Kidney epithelial cell (primary cell): ENCODE measurements around the gene COL4A1. TPM values are rescaled to one million over a fixed set of nuclear protein-coding genes. Genes with fewer than 3 reads are reported as not detected.
"Not testable (repeated sequence)": the region's sequence is repeated elsewhere in the genome, so short reads cannot be mapped to it uniquely, and the experiment has no call there.

Experiments used
- DNase-seq: peaks from one replicate; pipeline ENCODE4 v3.0.0-alpha.2; 2010; ENCODE audit warnings: low read depth
- H3K27me3 ChIP-seq: 2 replicates; pipeline ENCODE4 v1.6.0; 2011; ENCODE audit warnings: low read length; ENCODE audit not compliant: control insufficient read depth, insufficient read depth
- H3K36me3 ChIP-seq: 2 replicates; pipeline ENCODE4 v1.5.1; 2011; ENCODE audit warnings: low read length; ENCODE audit not compliant: control insufficient read depth, insufficient read depth
- H3K4me3 ChIP-seq: 2 replicates; pipeline ENCODE4 v1.5.1; 2011; ENCODE audit warnings: low read depth, mild to moderate bottlenecking, control low read depth, low read length
- total RNA-seq: library from RNA; depleted of rRNA; stranded (reverse); fragments of >200 nt; gene quantifications from 2 replicates; pipeline ENCODE4 v1.2.3, GENCODE V29; 2015
- TF ChIP-seq, protein P1 (sequence below): IDR thresholded peaks from 2 replicates; pipeline ENCODE4 v1.5.1; 2011; ENCODE audit warnings: mild to moderate bottlenecking, moderate library complexity, low read length, control low read depth, inconsistent platforms; ENCODE audit not compliant: insufficient read depth, poor library complexity, severe bottlenecking

COL4A1 gene
- total RNA-seq, 1 donor from 2014 or later: 1,018 TPM

DNA sequence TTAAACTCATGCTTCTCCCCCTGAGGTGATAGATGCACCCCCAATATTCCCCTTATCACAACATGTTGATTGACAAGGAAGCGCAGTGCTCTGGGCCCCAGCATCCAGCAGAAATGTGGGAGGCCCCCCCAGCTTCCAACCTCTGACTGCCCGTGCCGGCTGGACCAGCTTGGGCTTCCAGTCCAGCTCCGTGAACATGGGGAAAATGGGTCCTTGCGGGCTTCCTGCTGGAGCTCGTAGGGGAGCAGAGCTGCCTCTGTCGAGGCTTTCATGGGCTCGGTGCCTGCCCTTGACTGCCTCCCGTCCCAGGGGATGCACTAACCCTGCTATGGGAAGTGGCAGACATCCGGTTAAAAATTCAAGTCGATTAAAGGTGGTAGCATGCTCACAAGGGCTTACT is 188.9 kb downstream of the COL4A1 start:
- H3K4me3 ChIP-seq: no peak overlapping the region
- TF ChIP-seq, protein P1, sequence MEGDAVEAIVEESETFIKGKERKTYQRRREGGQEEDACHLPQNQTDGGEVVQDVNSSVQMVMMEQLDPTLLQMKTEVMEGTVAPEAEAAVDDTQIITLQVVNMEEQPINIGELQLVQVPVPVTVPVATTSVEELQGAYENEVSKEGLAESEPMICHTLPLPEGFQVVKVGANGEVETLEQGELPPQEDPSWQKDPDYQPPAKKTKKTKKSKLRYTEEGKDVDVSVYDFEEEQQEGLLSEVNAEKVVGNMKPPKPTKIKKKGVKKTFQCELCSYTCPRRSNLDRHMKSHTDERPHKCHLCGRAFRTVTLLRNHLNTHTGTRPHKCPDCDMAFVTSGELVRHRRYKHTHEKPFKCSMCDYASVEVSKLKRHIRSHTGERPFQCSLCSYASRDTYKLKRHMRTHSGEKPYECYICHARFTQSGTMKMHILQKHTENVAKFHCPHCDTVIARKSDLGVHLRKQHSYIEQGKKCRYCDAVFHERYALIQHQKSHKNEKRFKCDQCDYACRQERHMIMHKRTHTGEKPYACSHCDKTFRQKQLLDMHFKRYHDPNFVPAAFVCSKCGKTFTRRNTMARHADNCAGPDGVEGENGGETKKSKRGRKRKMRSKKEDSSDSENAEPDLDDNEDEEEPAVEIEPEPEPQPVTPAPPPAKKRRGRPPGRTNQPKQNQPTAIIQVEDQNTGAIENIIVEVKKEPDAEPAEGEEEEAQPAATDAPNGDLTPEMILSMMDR: no peak
- H3K36me3 ChIP-seq: no peaks in the 10 kb centered on the region
- DNase-seq: no peak
- no peaks in the 10 kb centered on the region for H3K27me3 ChIP-seq

DNA sequence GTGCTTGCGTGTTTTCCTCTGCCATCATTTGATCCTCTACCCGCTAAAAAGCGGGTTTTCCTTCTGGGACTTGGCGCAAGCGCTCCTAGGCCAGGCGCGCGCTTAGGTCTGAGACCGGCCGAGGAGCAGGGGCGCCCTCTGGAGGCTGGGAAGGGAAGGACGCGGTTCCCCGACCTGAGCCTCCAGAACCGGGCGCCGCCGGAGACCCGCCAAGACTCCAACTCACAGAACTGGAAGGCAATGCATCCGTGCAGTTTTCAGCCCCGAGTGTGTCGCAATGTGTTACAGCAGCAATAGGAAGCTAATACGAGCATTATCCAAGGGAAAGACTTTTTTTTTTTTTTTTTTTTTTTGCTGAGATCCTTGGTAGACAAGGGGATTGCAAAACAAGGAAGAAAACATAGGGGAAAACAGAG is 190.9 kb downstream of the COL4A1 start:
- no peak for DNase-seq
- Histone ChIP-seq H3K4me3 (no peak overlapping the region), H3K27me3 (no peaks in the 10 kb centered on the region), H3K36me3 (no peaks in the 10 kb centered on the region)
- TF ChIP-seq, protein P1: peak; percentile 96

DNA sequence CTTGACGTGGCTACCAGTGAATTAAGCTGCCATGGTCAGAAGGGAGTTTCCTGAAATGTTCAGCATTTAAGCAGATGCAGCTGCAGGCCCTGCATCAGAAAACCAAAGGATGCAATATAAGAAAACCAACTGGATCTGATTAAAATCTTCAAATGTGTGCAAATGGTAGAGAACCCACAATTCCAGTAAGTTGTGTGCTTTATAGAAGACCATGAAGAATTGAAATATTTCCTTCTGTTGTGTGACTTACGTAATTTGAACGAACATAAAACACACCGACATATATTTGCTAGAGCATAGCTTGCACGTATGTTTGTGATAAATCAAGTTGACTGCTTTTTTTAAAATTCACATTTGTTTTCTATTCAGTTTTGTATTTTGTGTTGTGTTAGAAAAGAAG is 191.4 kb downstream of the COL4A1 start:
- no peaks in the 10 kb centered on the region for H3K36me3 ChIP-seq
- H3K27me3 ChIP-seq: no peaks in the 10 kb centered on the region
- DNase-seq: no peak
- H3K4me3 ChIP-seq: no peak overlapping the region
- TF ChIP-seq, protein P1: no peak

DNA sequence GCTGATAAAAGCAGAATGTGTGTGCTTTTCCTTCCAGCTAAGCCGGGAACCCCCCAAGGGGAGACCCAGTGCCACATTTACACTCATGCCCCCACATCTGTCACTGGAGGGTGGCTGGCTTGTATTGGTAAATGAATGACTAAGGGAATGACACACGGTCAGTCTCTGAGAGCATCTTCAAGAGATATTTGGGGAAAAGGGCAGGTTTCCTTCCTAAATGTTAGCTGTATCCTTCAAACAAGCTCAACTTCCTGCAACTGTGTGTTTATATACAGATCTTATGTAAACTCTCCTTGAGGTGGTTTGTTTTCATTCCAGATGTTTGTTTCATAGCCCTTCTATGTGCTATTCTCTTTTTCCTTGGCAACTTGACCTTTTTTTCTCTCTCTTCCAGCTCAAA is 192.6 kb downstream of the COL4A1 start:
- TF ChIP-seq, protein P1: no peak
- H3K4me3 ChIP-seq: no peak overlapping the region
- no peaks in the 10 kb centered on the region for H3K27me3 ChIP-seq
- DNase-seq: no peak
- H3K36me3 ChIP-seq: no peaks in the 10 kb centered on the region

DNA sequence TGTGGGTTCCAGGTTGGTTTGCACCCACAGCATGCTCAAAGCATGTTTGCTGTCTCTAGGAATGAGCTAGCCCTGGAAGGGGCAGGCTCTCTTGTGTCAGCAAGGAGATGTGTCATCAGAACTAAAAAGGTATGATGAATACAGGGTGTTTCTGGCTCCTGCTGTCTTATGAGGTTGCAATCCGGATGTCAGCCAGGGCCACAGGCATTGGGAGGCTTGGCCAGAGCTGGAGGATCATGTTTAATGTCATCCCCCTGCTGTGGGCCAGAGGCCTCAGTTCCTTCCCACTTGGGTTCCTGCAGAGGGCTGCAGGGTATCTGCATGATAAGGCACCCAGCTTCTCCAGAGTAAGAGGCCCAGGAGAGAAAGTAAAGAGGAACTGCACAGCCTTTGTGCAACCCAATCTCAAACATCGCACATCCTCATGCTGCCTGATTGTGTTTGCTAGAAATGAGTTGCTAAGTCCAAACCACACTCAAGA is 193.6 kb downstream of the COL4A1 start:
- TF ChIP-seq, protein P1: no peak
- H3K36me3 ChIP-seq: no peaks in the 10 kb centered on the region
- H3K27me3 ChIP-seq: no peaks in the 10 kb centered on the region
- DNase-seq: no peak
- H3K4me3 ChIP-seq: no peak overlapping the region

DNA sequence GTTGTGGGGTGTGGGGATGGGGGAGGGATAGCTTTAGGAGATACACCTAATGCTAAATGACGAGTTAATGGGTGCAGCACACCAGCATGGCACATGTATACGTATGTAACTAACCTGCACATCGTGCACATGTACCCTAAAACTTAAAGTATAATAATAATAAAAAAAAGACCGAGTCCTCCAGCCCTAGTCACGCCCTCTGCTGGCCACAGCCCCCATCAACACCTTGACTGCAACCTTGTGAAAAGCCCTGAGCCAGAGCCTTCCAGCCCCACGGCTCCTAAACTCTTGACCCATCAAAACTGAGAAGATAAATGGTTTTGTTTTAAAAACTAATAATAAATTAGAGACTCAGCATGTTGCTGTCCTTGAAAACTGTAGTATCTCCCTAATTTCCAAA is 194.6 kb downstream of the COL4A1 start:
- H3K36me3 ChIP-seq, H3K27me3 ChIP-seq, DNase-seq, H3K4me3 ChIP-seq: not testable (repeated sequence)
- TF ChIP-seq, protein P1: peak; percentile 20
